OCI-LY7 (cell line): ENCODE results near the gene GNGT1. TPM values are rescaled to one million over a fixed set of nuclear protein-coding genes. Genes with fewer than 3 reads are reported as not detected.

Source experiments
- BruUV-seq: library from RNA; stranded (reverse); fragments of 400-500 nt; replicated peaks from 2 replicates; lab custom pipeline; 2021; lab: Mats Ljungman, UMichigan
- CTCF ChIA-PET: fragments of 300-600 bp; sonication (Branson Sonifier 250); formaldehyde crosslinking; loops from one replicate; lab custom pipeline; 2022; ENCODE audit warnings: antibody characterized with exemption; ENCODE audit not compliant: unreplicated experiment; lab: Charles Lee
- POLR2A ChIA-PET: fragments of 300-600 bp; sonication (Branson Sonifier 250); formaldehyde crosslinking; loops from one replicate; lab custom pipeline; 2022; ENCODE audit warnings: antibody characterized with exemption; lab: Charles Lee
- DNase-seq: peaks from one replicate; pipeline ENCODE4 v3.0.0-alpha.2; 2015; ENCODE audit warnings: low spot score
- H2AFZ ChIP-seq: fragments of 200-600 bp; sonication (generic), shearing (Covaris generic); 2 replicates; pipeline ENCODE4 v1.6.1; 2014; ENCODE audit warnings: mild to moderate bottlenecking, antibody characterized with exemption, low read length, moderate library complexity
- H3K27ac ChIP-seq: fragments of 200-600 bp; sonication (generic); 2 replicates; pipeline ENCODE4 v1.5.1; 2014; ENCODE audit warnings: mixed run types, low read depth, mild to moderate bottlenecking, moderate library complexity, low read length, inconsistent platforms; ENCODE audit not compliant: poor library complexity, severe bottlenecking
- H3K36me3 ChIP-seq: fragments of 200-600 bp; sonication (generic); 2 replicates; pipeline ENCODE4 v1.6.1; 2014; ENCODE audit warnings: mild to moderate bottlenecking, antibody characterized with exemption, low read length, moderate library complexity, mixed read lengths; ENCODE audit not compliant: insufficient read depth
- H3K4me1 ChIP-seq: fragments of 200-600 bp; sonication (generic); 2 replicates; pipeline ENCODE4 v1.5.1; 2014; ENCODE audit warnings: mild to moderate bottlenecking, low read length; ENCODE audit not compliant: insufficient read depth, poor library complexity, severe bottlenecking
- H3K4me2 ChIP-seq: fragments of 200-600 bp; sonication (generic); 2 replicates; pipeline ENCODE4 v1.6.1; 2014; ENCODE audit warnings: mild to moderate bottlenecking, low read length
- H3K4me3 ChIP-seq: fragments of 200-600 bp; sonication (generic); 2 replicates; pipeline ENCODE4 v1.5.1; 2014; ENCODE audit warnings: mild to moderate bottlenecking, low read depth, low read length; ENCODE audit not compliant: poor library complexity, severe bottlenecking
- H3K79me2 ChIP-seq: fragments of 200-600 bp; sonication (generic); 2 replicates; pipeline ENCODE4 v1.6.1; 2016; ENCODE audit warnings: low read depth, mild to moderate bottlenecking, low read length, moderate library complexity, mixed read lengths; ENCODE audit not compliant: insufficient read depth
- H3K9me2 ChIP-seq: fragments of 200-600 bp; sonication (generic); 2 replicates; pipeline ENCODE4 v1.6.1; 2016; ENCODE audit warnings: mild to moderate bottlenecking, low read length, mixed read lengths; ENCODE audit not compliant: insufficient read depth
- H3K9me3 ChIP-seq: fragments of 200-600 bp; sonication (generic); 2 replicates; pipeline ENCODE4 v1.6.1; 2014; ENCODE audit warnings: mild to moderate bottlenecking, mixed run types, low read length, mixed read lengths
- H4K20me1 ChIP-seq: fragments of 200-600 bp; sonication (generic); 2 replicates; pipeline ENCODE4 v1.6.1; 2014; ENCODE audit warnings: mild to moderate bottlenecking, antibody characterized with exemption, low read length, moderate library complexity, mixed read lengths; ENCODE audit not compliant: insufficient read depth
- CTCF ChIP-seq: fragments of 200-600 bp; sonication (generic); conservative IDR thresholded peaks from 2 replicates; pipeline ENCODE4 v1.5.1; 2014; ENCODE audit warnings: mild to moderate bottlenecking, antibody characterized with exemption, low read length, moderate library complexity, mixed read lengths
- EZH2phosphoT487 ChIP-seq: fragments of 200-600 bp; sonication (generic); IDR thresholded peaks from 2 replicates; pipeline ENCODE4 v1.6.1; 2018; ENCODE audit warnings: low read depth, borderline replicate concordance, mild to moderate bottlenecking, mixed run types, antibody characterized with exemption, low read length, moderate library complexity, mixed read lengths
- intact Hi-C: fragments of 100-400 bp; cut with micrococcal nuclease; formaldehyde crosslinking; loops from one replicate; pipeline ENCODE4 v1.10.0; 2022; ENCODE audit not compliant: unreplicated experiment
- total RNA-seq, 2 experiments: library from RNA; depleted of rRNA in 1 of 2; stranded (reverse); fragments of >200 nt in 1 of 2; shearing (Covaris generic) in 1 of 2; gene quantifications; 2 replicates each; pipeline ENCODE4 v1.2.3, GENCODE V29; 2014 to 2022

GNGT1 gene
- total RNA-seq, 2 experiments from 2014 or later: not detected

GRCh38 chr7:93949423-93949822, 43.1 kb downstream of the GNGT1 start:
- CTCF ChIA-PET: no interaction called here
- TF ChIP-seq CTCF (no peak), EZH2phosphoT487 (no peak)
- Histone ChIP-seq H3K9me3 (no peaks in the 10 kb centered on the region), H3K4me2 (no peak overlapping the region), H2AFZ (no peak overlapping the region), H3K4me3 (no peak overlapping the region), H3K79me2 (no peaks in the 10 kb centered on the region), H3K36me3 (no peaks in the 10 kb centered on the region), H4K20me1 (no peaks in the 10 kb centered on the region), H3K27ac (no peak overlapping the region), H3K9me2 (no peaks in the 10 kb centered on the region), H3K4me1 (no peaks in the 10 kb centered on the region)
- POLR2A ChIA-PET: interaction anchor here (0.6 to 1.1 kb wide), 5 partner anchors 8 to 35 kb away, joined by 3 to 4 read pairs (median 3); no protein-coding TSS in a partner anchor
- no TSS peak for BruUV-seq
- intact Hi-C loops: no loop called here
- no peak for DNase-seq

- H3K36me3 ChIP-seq: no peaks in the 10 kb centered on the region
- TF ChIP-seq EZH2phosphoT487 (no peak), CTCF (no peak)
- ChIA-PET POLR2A (interaction anchor here (2.3 kb wide), 1 partner anchor 9 kb away, joined by 8 read pairs; no protein-coding TSS in a partner anchor), CTCF (no interaction called here)
- H3K79me2 ChIP-seq: no peaks in the 10 kb centered on the region
- no peaks in the 10 kb centered on the region for H4K20me1 ChIP-seq
- H3K4me1 ChIP-seq: peaks cover 7% of the 10 kb centered on the region
- H3K9me3 ChIP-seq: no peaks in the 10 kb centered on the region
- no peak overlapping the region for H3K27ac ChIP-seq
- intact Hi-C loops: no loop called here
- DNase-seq: no peak
- no TSS peak for BruUV-seq
- peak overlapping the region; percentile 23; the same call in 1 of the 2 replicates for H2AFZ ChIP-seq
- no peak overlapping the region for H3K4me2 ChIP-seq
- H3K9me2 ChIP-seq: peaks cover 3% of the 10 kb centered on the region; the same call in 1 of the 2 replicates
- H3K4me3 ChIP-seq: no peak overlapping the region
Observed at GRCh38 chr7:93955304-93955703, 48.9 kb downstream of the GNGT1 start.

GRCh38 chr7:93957767-93958166, 51.4 kb downstream of the GNGT1 start:
- Histone ChIP-seq H3K4me3 (no peak overlapping the region), H3K4me1 (peaks cover 7% of the 10 kb centered on the region), H2AFZ (no peak overlapping the region), H3K36me3 (no peaks in the 10 kb centered on the region), H3K4me2 (no peak overlapping the region), H3K9me2 (peaks cover 3% of the 10 kb centered on the region; the same call in 1 of the 2 replicates), H4K20me1 (no peaks in the 10 kb centered on the region), H3K9me3 (no peaks in the 10 kb centered on the region), H3K79me2 (no peaks in the 10 kb centered on the region), H3K27ac (no peak overlapping the region)
- intact Hi-C loops: no loop called here
- POLR2A ChIA-PET: interaction anchor here (0.6 to 2.3 kb wide), 2 partner anchors 11 to 126 kb away, joined by 3 to 8 read pairs; no protein-coding TSS in a partner anchor
- no peak for DNase-seq
- CTCF ChIA-PET: no interaction called here
- no TSS peak for BruUV-seq
- TF ChIP-seq CTCF (no peak), EZH2phosphoT487 (no peak)
